OCI-LY7 (cell line): ENCODE results near the gene PCDHGA1. TPM values are rescaled to one million over a fixed set of nuclear protein-coding genes. Genes with fewer than 3 reads are reported as not detected.

Experiments used
- BruUV-seq: library from RNA; stranded (reverse); fragments of 400-500 nt; replicated peaks from 2 replicates; lab custom pipeline; 2021; lab: Mats Ljungman, UMichigan
- CTCF ChIA-PET: fragments of 300-600 bp; sonication (Branson Sonifier 250); formaldehyde crosslinking; loops from one replicate; lab custom pipeline; 2022; ENCODE audit warnings: antibody characterized with exemption; ENCODE audit not compliant: unreplicated experiment; lab: Charles Lee
- POLR2A ChIA-PET: fragments of 300-600 bp; sonication (Branson Sonifier 250); formaldehyde crosslinking; loops from one replicate; lab custom pipeline; 2022; ENCODE audit warnings: antibody characterized with exemption; lab: Charles Lee
- DNase-seq: peaks from one replicate; pipeline ENCODE4 v3.0.0-alpha.2; 2015; ENCODE audit warnings: low spot score
- H2AFZ ChIP-seq: fragments of 200-600 bp; sonication (generic), shearing (Covaris generic); 2 replicates; pipeline ENCODE4 v1.6.1; 2014; ENCODE audit warnings: mild to moderate bottlenecking, antibody characterized with exemption, low read length, moderate library complexity
- H3K27ac ChIP-seq: fragments of 200-600 bp; sonication (generic); 2 replicates; pipeline ENCODE4 v1.5.1; 2014; ENCODE audit warnings: mixed run types, low read depth, mild to moderate bottlenecking, moderate library complexity, low read length, inconsistent platforms; ENCODE audit not compliant: poor library complexity, severe bottlenecking
- H3K36me3 ChIP-seq: fragments of 200-600 bp; sonication (generic); 2 replicates; pipeline ENCODE4 v1.6.1; 2014; ENCODE audit warnings: mild to moderate bottlenecking, antibody characterized with exemption, low read length, moderate library complexity, mixed read lengths; ENCODE audit not compliant: insufficient read depth
- H3K4me1 ChIP-seq: fragments of 200-600 bp; sonication (generic); 2 replicates; pipeline ENCODE4 v1.5.1; 2014; ENCODE audit warnings: mild to moderate bottlenecking, low read length; ENCODE audit not compliant: insufficient read depth, poor library complexity, severe bottlenecking
- H3K4me2 ChIP-seq: fragments of 200-600 bp; sonication (generic); 2 replicates; pipeline ENCODE4 v1.6.1; 2014; ENCODE audit warnings: mild to moderate bottlenecking, low read length
- H3K4me3 ChIP-seq: fragments of 200-600 bp; sonication (generic); 2 replicates; pipeline ENCODE4 v1.5.1; 2014; ENCODE audit warnings: mild to moderate bottlenecking, low read depth, low read length; ENCODE audit not compliant: poor library complexity, severe bottlenecking
- H3K79me2 ChIP-seq: fragments of 200-600 bp; sonication (generic); 2 replicates; pipeline ENCODE4 v1.6.1; 2016; ENCODE audit warnings: low read depth, mild to moderate bottlenecking, low read length, moderate library complexity, mixed read lengths; ENCODE audit not compliant: insufficient read depth
- H3K9me2 ChIP-seq: fragments of 200-600 bp; sonication (generic); 2 replicates; pipeline ENCODE4 v1.6.1; 2016; ENCODE audit warnings: mild to moderate bottlenecking, low read length, mixed read lengths; ENCODE audit not compliant: insufficient read depth
- H3K9me3 ChIP-seq: fragments of 200-600 bp; sonication (generic); 2 replicates; pipeline ENCODE4 v1.6.1; 2014; ENCODE audit warnings: mild to moderate bottlenecking, mixed run types, low read length, mixed read lengths
- H4K20me1 ChIP-seq: fragments of 200-600 bp; sonication (generic); 2 replicates; pipeline ENCODE4 v1.6.1; 2014; ENCODE audit warnings: mild to moderate bottlenecking, antibody characterized with exemption, low read length, moderate library complexity, mixed read lengths; ENCODE audit not compliant: insufficient read depth
- CTCF ChIP-seq: fragments of 200-600 bp; sonication (generic); conservative IDR thresholded peaks from 2 replicates; pipeline ENCODE4 v1.5.1; 2014; ENCODE audit warnings: mild to moderate bottlenecking, antibody characterized with exemption, low read length, moderate library complexity, mixed read lengths
- EZH2phosphoT487 ChIP-seq: fragments of 200-600 bp; sonication (generic); IDR thresholded peaks from 2 replicates; pipeline ENCODE4 v1.6.1; 2018; ENCODE audit warnings: low read depth, borderline replicate concordance, mild to moderate bottlenecking, mixed run types, antibody characterized with exemption, low read length, moderate library complexity, mixed read lengths
- intact Hi-C: fragments of 100-400 bp; cut with micrococcal nuclease; formaldehyde crosslinking; loops from one replicate; pipeline ENCODE4 v1.10.0; 2022; ENCODE audit not compliant: unreplicated experiment
- total RNA-seq, 2 experiments: library from RNA; depleted of rRNA in 1 of 2; stranded (reverse); fragments of >200 nt in 1 of 2; shearing (Covaris generic) in 1 of 2; gene quantifications; 2 replicates each; pipeline ENCODE4 v1.2.3, GENCODE V29; 2014 to 2022

PCDHGA1 gene
- total RNA-seq, 2 experiments from 2014 or later = 1.3 to 1.9 TPM

- ChIA-PET CTCF (interaction anchor here (0.7 to 11.2 kb wide), 4 partner anchors 13 to 103 kb away, joined by 3 to 138 read pairs (median 5); partner anchors contain the start of gene PCDHGA11), POLR2A (interaction anchor here (1.1 to 13.7 kb wide), 4 partner anchors 12 to 111 kb away, joined by 3 to 328 read pairs (median 12); partner anchors contain the start of genes PCDHGA10 and PCDHGC3)
- no peaks in the 10 kb centered on the region for H4K20me1 ChIP-seq
- peaks cover 31% of the 10 kb centered on the region; the same call in 1 of the 2 replicates for H3K79me2 ChIP-seq
- no peaks in the 10 kb centered on the region for H3K9me3 ChIP-seq
- BruUV-seq = no TSS peak
- H2AFZ ChIP-seq = no peak overlapping the region
- DNase-seq = no peak
- H3K36me3 ChIP-seq = peaks cover 96% of the 10 kb centered on the region
- no peaks in the 10 kb centered on the region for H3K9me2 ChIP-seq
- H3K4me3 ChIP-seq = no peak overlapping the region
- peaks cover 79% of the 10 kb centered on the region for H3K4me1 ChIP-seq
- peak overlapping the region; percentile 98 for H3K27ac ChIP-seq
- intact Hi-C loops = loop anchor here (1.0 kb wide), 1 partner anchor 49 kb away; the partner anchor contains the start of gene PCDHGC3
- peak overlapping the region; percentile 70 for H3K4me2 ChIP-seq
- TF ChIP-seq EZH2phosphoT487 (no peak), CTCF (no peak)
Observed at GRCh38 chr5:141523991-141524390, 193.7 kb downstream of the PCDHGA1 start.

- Histone ChIP-seq H3K36me3 (peaks cover 88% of the 10 kb centered on the region), H2AFZ (peak overlapping the region; percentile 34; the same call in 1 of the 2 replicates), H3K4me2 (peak overlapping the region; percentile 70), H3K9me3 (no peaks in the 10 kb centered on the region), H3K4me3 (peak overlapping the region; percentile 42), H3K4me1 (peaks cover 84% of the 10 kb centered on the region), H3K9me2 (no peaks in the 10 kb centered on the region), H3K27ac (peak overlapping the region; percentile 98), H4K20me1 (no peaks in the 10 kb centered on the region), H3K79me2 (peaks cover 31% of the 10 kb centered on the region; the same call in 1 of the 2 replicates)
- intact Hi-C loops = loop anchor here (1.0 to 5.0 kb wide), 5 partner anchors 11 to 112 kb away; partner anchors contain the start of genes HDAC3, PCDHGB7, PCDHGC3 and RELL2
- DNase-seq = peak; percentile 77
- ChIA-PET CTCF (interaction anchor here (1.0 to 11.2 kb wide), 3 partner anchors 14 to 104 kb away, joined by 3 to 138 read pairs (median 6); partner anchors contain the start of gene PCDHGA11), POLR2A (interaction anchor here (0.5 to 13.7 kb wide), 7 partner anchors 12 to 128 kb away, joined by 3 to 328 read pairs (median 3); partner anchors contain the start of genes PCDHGA10 and PCDHGC3)
- no peak for TF ChIP-seq EZH2phosphoT487
- TF ChIP-seq CTCF = peak; percentile 100
- no TSS peak for BruUV-seq
Observed at GRCh38 chr5:141524604-141525597, 194.6 kb downstream of the PCDHGA1 start.
